Calu3 (cell line): ENCODE measurements around the gene PLEKHA6. TPM values are rescaled to one million over a fixed set of nuclear protein-coding genes. Genes with fewer than 3 reads are reported as not detected.

ENCODE experiments used
- BruUV-seq: library from RNA; stranded (reverse); fragments of 400-500 nt; replicated peaks from 2 replicates; lab custom pipeline; 2021; lab: Mats Ljungman, UMichigan
- CTCF ChIA-PET: fragments of 300-600 bp; sonication (Branson Sonifier 250); formaldehyde crosslinking; loops from one replicate; lab custom pipeline; 2022; ENCODE audit warnings: antibody characterized with exemption; lab: Charles Lee
- DNase-seq: peaks from one replicate; pipeline ENCODE4 v3.0.0; 2022
- H3K27ac Mint-ChIP-seq: one replicate; pipeline ENCODE4 v1.8.0; 2022; ENCODE audit warnings: mixed read lengths; ENCODE audit not compliant: unreplicated experiment
- H3K27me3 Mint-ChIP-seq: one replicate; pipeline ENCODE4 v1.8.0; 2022; ENCODE audit warnings: mixed read lengths; ENCODE audit not compliant: unreplicated experiment
- H3K36me3 Mint-ChIP-seq: one replicate; pipeline ENCODE4 v1.8.0; 2022; ENCODE audit warnings: mild to moderate bottlenecking, moderate library complexity, mixed read lengths; ENCODE audit not compliant: insufficient read depth, unreplicated experiment
- H3K4me1 Mint-ChIP-seq: one replicate; pipeline ENCODE4 v1.8.0; 2022; ENCODE audit warnings: mild to moderate bottlenecking, low read depth, mixed read lengths; ENCODE audit not compliant: unreplicated experiment
- H3K4me3 Mint-ChIP-seq: one replicate; pipeline ENCODE4 v1.8.0; 2022; ENCODE audit warnings: mild to moderate bottlenecking, low read depth, moderate library complexity, mixed read lengths; ENCODE audit not compliant: unreplicated experiment
- H3K9me3 Mint-ChIP-seq: one replicate; pipeline ENCODE4 v1.8.0; 2022; ENCODE audit warnings: low read depth, mixed read lengths; ENCODE audit not compliant: unreplicated experiment
- CTCF ChIP-seq: fragments of 200-600 bp; IDR thresholded peaks from one replicate; pipeline ENCODE4 v1.8.0; 2022; ENCODE audit warnings: antibody characterized with exemption; ENCODE audit not compliant: unreplicated experiment
- intact Hi-C: fragments of 100-400 bp; cut with micrococcal nuclease; formaldehyde crosslinking; loops from one replicate; pipeline ENCODE4 v1.10.0; 2022; ENCODE audit not compliant: unreplicated experiment
- total RNA-seq: library from RNA; stranded (reverse); gene quantifications from 2 replicates; pipeline ENCODE4 v1.2.3, GENCODE V29; 2022

Gene PLEKHA6
- total RNA-seq, 1 experiment from 2014 or later: 101 TPM

GRCh38 chr1:204277563-204278219 lies 82.0 kb downstream of the PLEKHA6 start:
- H3K36me3 Mint-ChIP-seq: peaks cover 35% of the 10 kb centered on the region
- intact Hi-C loops: no loop called here
- no peaks in the 10 kb centered on the region for H3K9me3 Mint-ChIP-seq
- H3K27me3 Mint-ChIP-seq: no peaks in the 10 kb centered on the region
- DNase-seq: no peak
- TF ChIP-seq CTCF: no peak
- CTCF ChIA-PET: interaction anchor here (0.7 to 1.4 kb wide), 4 partner anchors 8 to 56 kb away, joined by 3 to 8 read pairs (median 4); no protein-coding TSS in a partner anchor
- no peak overlapping the region for H3K27ac Mint-ChIP-seq
- H3K4me1 Mint-ChIP-seq: peaks cover 42% of the 10 kb centered on the region
- BruUV-seq: no TSS peak
- no peak overlapping the region for H3K4me3 Mint-ChIP-seq

GRCh38 chr1:204275695-204276370 lies 83.9 kb downstream of the PLEKHA6 start:
- no peak for DNase-seq
- CTCF ChIA-PET: no interaction called here
- Mint-ChIP-seq H3K4me3 (no peak overlapping the region), H3K9me3 (no peaks in the 10 kb centered on the region), H3K27ac (no peak overlapping the region), H3K27me3 (no peaks in the 10 kb centered on the region), H3K36me3 (peaks cover 21% of the 10 kb centered on the region), H3K4me1 (peaks cover 32% of the 10 kb centered on the region)
- BruUV-seq: no TSS peak
- intact Hi-C loops: no loop called here
- no peak for TF ChIP-seq CTCF

GRCh38 chr1:204274446-204274845 lies 85.3 kb downstream of the PLEKHA6 start:
- CTCF ChIA-PET: interaction anchor here (0.5 kb wide), 1 partner anchor 108 kb away, joined by 3 read pairs; no protein-coding TSS in a partner anchor
- Mint-ChIP-seq H3K9me3 (no peaks in the 10 kb centered on the region), H3K27ac (no peak overlapping the region), H3K4me3 (no peak overlapping the region), H3K27me3 (no peaks in the 10 kb centered on the region), H3K4me1 (peaks cover 18% of the 10 kb centered on the region), H3K36me3 (peaks cover 21% of the 10 kb centered on the region)
- no peak for TF ChIP-seq CTCF
- BruUV-seq: no TSS peak
- DNase-seq: no peak
- intact Hi-C loops: no loop called here

- CTCF ChIA-PET: no interaction called here
- DNase-seq: no peak
- Mint-ChIP-seq H3K9me3 (no peaks in the 10 kb centered on the region), H3K27ac (no peak overlapping the region), H3K36me3 (peaks cover 15% of the 10 kb centered on the region), H3K4me3 (no peak overlapping the region), H3K4me1 (peaks cover 9% of the 10 kb centered on the region), H3K27me3 (no peaks in the 10 kb centered on the region)
- intact Hi-C loops: no loop called here
- no peak for TF ChIP-seq CTCF
- no TSS peak for BruUV-seq
These were observed 87.2 kb downstream of the PLEKHA6 start for GRCh38 chr1:204272505-204272904.
